SH-SY5Y (cell line): Measurements from ENCODE around the gene MSI2.

Source experiments
- GATA2 ChIP-seq: IDR thresholded peaks from 2 replicates; pipeline ENCODE4 v1.6.1; 2011; ENCODE audit warnings: mild to moderate bottlenecking, low read depth, low read length
- GATA3 ChIP-seq: IDR thresholded peaks from 2 replicates; pipeline ENCODE4 v1.6.1; 2011; ENCODE audit warnings: low read depth, mild to moderate bottlenecking, low read length, moderate library complexity

- TF ChIP-seq GATA2: no peak
- no peak for TF ChIP-seq GATA3
These were observed 364.3 kb downstream of the MSI2 start for GRCh38 chr17:57620576-57620975.
